ENCODE results near the gene SOWAHD. TPM values are rescaled to one million over a fixed set of nuclear protein-coding genes. Genes with fewer than 3 reads are reported as not detected.
A peak's percentile ranks its signal among the peaks of the same experiment; 100 is the strongest.

Gene SOWAHD
- total RNA-seq (2014; rRNA removed; shearing (Covaris generic)) (0.22 TPM in 1 of 2 replicates, not detected in the other), polyA plus RNA-seq (2016; fragmentation: Nextera tagmentation; extraction: Ambion mirVana) (0.41 TPM in 1 of 2 replicates, not detected in the other)

DNA sequence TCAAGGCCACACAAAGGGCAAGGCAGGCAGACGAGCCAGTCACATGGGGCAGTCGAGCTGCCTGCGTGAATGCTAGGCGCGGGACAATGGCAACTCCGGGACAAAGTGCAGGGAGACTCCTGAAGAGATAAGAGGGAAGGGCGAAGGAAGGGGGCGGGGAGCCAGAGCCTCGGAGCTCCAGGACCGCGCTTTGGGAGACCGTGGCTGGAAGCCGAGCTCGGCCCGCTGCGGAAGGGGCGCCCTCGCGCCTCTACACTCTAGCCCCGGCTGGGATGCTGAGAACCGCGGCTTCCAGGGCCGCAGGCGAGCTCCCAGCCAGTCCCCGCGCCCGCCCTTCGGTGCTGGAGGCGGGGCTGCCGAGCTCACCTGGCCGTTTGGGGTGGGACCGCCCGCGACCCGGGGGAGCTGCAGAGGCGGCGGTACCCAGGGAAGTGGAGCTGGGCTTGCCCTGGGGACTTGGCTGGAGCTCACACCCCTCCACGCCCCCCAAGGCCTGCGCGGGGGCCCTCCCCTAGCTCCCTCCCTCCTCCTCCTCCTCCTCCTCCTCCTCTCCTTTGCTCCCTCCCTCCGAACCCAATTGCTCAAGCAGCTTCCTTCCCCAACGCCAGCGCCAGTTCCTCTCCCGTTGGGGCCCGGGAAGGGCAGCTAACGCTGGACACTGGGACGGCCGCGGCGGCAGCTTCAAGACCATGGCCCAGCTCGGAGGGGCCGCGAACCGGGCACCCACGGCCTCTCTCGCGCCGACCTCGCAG is at the start of gene SOWAHD:
TSS of gene SOWAHD (plus strand) at position 610 of the 752 bp plus-strand sequence. CDS start at position 690, 80 bp downstream.
- Histone ChIP-seq H3K9me3 (ENCODE audit: low read depth) (no peaks in the 10 kb centered on the region), H3K9me2 (ENCODE audit: insufficient read depth) (no peaks in the 10 kb centered on the region), H3F3A (ENCODE audit: insufficient read depth) (0 out of 2 replicates have a peak, but pooled peaks cover 4% of the 10 kb centered on the region), H4K20me1 (ENCODE audit: insufficient read depth) (no peaks in the 10 kb centered on the region), H3K27me3 (replicated peaks; ENCODE audit: insufficient read depth) (no peaks in the 10 kb centered on the region), H3K4me3 (peak within 1 kb of the TSS; percentile 71), H3K79me2 (ENCODE audit: insufficient read depth) (no peaks in the 10 kb centered on the region), H2AFZ (peak within 1 kb of the TSS; percentile 75), H3K9ac (peak within 1 kb of the TSS; percentile 31; the same call in 1 of the 2 replicates), H3K4me2 (ENCODE audit: unreplicated experiment) (peak within 1 kb of the TSS; percentile 61), H3K36me3 (ENCODE audit: low read depth) (no peaks in the 10 kb centered on the region), H3K4me1 (ENCODE audit: insufficient read depth) (peaks cover 7% of the 10 kb centered on the region), H3K27ac (no peak within 1 kb of the TSS)
- in situ Hi-C loops (cut with MboI), result no loop called here
- 0 to 14% methylated on average over 4 to 23 of the region's 59 CpGs for WGBS, 2 experiments (ENCODE audit: low coverage in 1 of 2, low lambda C conversion rate in 2 of 2, missing lambda C conversion rate in 2 of 2)
- no peak for TF ChIP-seq EZH2phosphoT487 (IDR thresholded peaks at IDR 0.05; ENCODE audit: insufficient read depth, low read depth)
- no peak for TF ChIP-seq EZH2 (IDR thresholded peaks at IDR 0.05; ENCODE audit: insufficient read depth, poor library complexity, severe bottlenecking)
- peak; percentile 49 for DNase-seq

GRCh38 chrX:119708936-119709335 is 49.5 kb upstream of the SOWAHD start:
- no peak overlapping the region for H3K27ac ChIP-seq
- TF ChIP-seq EZH2phosphoT487 (IDR thresholded peaks at IDR 0.05; ENCODE audit: insufficient read depth, low read depth) (no peak), EZH2 (IDR thresholded peaks at IDR 0.05; ENCODE audit: insufficient read depth, poor library complexity, severe bottlenecking) (no peak)
- H4K20me1 ChIP-seq (ENCODE audit: insufficient read depth), result no peaks in the 10 kb centered on the region
- H3K4me3 ChIP-seq, result no peak overlapping the region
- 57 to 63% methylated on average over 2 of the region's 2 CpGs for WGBS, 2 experiments (ENCODE audit: low coverage in 1 of 2, low lambda C conversion rate in 2 of 2, missing lambda C conversion rate in 2 of 2)
- H3K9ac ChIP-seq, result no peak overlapping the region
- no peak overlapping the region for H2AFZ ChIP-seq
- no peaks in the 10 kb centered on the region for H3K79me2 ChIP-seq (ENCODE audit: insufficient read depth)
- in situ Hi-C loops (cut with MboI), result no loop called here
- peak; percentile 71 for DNase-seq
- no peaks in the 10 kb centered on the region for H3K36me3 ChIP-seq (ENCODE audit: low read depth)
- H3K9me2 ChIP-seq (ENCODE audit: insufficient read depth), result no peaks in the 10 kb centered on the region
- H3K4me1 ChIP-seq (ENCODE audit: insufficient read depth), result peaks cover 4% of the 10 kb centered on the region; the same call in 1 of the 2 replicates
- H3K4me2 ChIP-seq (ENCODE audit: unreplicated experiment), result no peak overlapping the region
- H3F3A ChIP-seq (ENCODE audit: insufficient read depth), result no peaks in the 10 kb centered on the region
- no peaks in the 10 kb centered on the region for H3K27me3 ChIP-seq (replicated peaks; ENCODE audit: insufficient read depth)
- no peaks in the 10 kb centered on the region for H3K9me3 ChIP-seq (ENCODE audit: low read depth)

DNA sequence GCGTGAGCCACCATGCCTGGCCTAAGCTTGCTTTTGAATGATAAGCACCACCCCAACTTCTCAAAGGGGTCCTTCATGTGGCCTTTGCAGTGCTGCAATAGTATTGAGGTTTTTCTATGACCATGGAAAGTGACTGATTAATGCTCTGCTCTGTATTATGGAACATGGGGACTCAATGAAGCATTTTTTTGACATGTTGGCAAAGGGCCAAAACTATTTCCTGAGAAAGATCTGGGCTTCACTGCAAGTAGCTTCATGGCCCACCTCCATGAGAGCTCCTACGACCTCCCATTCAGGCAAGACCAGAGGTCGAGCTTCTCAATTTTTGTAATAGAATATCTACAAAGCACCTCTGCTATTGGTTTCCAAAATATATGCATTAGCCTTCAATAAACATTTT is 48.8 kb upstream of the SOWAHD start:
- Histone ChIP-seq H4K20me1 (ENCODE audit: insufficient read depth) (no peaks in the 10 kb centered on the region), H3F3A (ENCODE audit: insufficient read depth) (no peaks in the 10 kb centered on the region), H3K79me2 (ENCODE audit: insufficient read depth) (no peaks in the 10 kb centered on the region), H3K9me2 (ENCODE audit: insufficient read depth) (no peaks in the 10 kb centered on the region), H3K27me3 (replicated peaks; ENCODE audit: insufficient read depth) (no peaks in the 10 kb centered on the region), H3K4me3 (no peak overlapping the region), H2AFZ (no peak overlapping the region), H3K27ac (no peak overlapping the region), H3K9me3 (ENCODE audit: low read depth) (no peaks in the 10 kb centered on the region), H3K36me3 (ENCODE audit: low read depth) (no peaks in the 10 kb centered on the region), H3K4me2 (ENCODE audit: unreplicated experiment) (no peak overlapping the region), H3K4me1 (ENCODE audit: insufficient read depth) (peaks cover 4% of the 10 kb centered on the region; the same call in 1 of the 2 replicates), H3K9ac (no peak overlapping the region)
- in situ Hi-C loops (cut with MboI), result no loop called here
- 69 to 79% methylated on average over 3 of the region's 3 CpGs for WGBS, 2 experiments (ENCODE audit: low coverage in 1 of 2, low lambda C conversion rate in 2 of 2, missing lambda C conversion rate in 2 of 2)
- no peak for TF ChIP-seq EZH2phosphoT487 (IDR thresholded peaks at IDR 0.05; ENCODE audit: insufficient read depth, low read depth)
- TF ChIP-seq EZH2 (IDR thresholded peaks at IDR 0.05; ENCODE audit: insufficient read depth, poor library complexity, severe bottlenecking), result no peak
- no peak for DNase-seq

- no peaks in the 10 kb centered on the region for H4K20me1 ChIP-seq (ENCODE audit: insufficient read depth)
- H3K27me3 ChIP-seq (replicated peaks; ENCODE audit: insufficient read depth), result no peaks in the 10 kb centered on the region
- in situ Hi-C loops (cut with MboI), result no loop called here
- H3K36me3 ChIP-seq (ENCODE audit: low read depth), result no peaks in the 10 kb centered on the region
- H3K4me2 ChIP-seq (ENCODE audit: unreplicated experiment), result no peak overlapping the region
- no peak for DNase-seq
- no peaks in the 10 kb centered on the region for H3K9me2 ChIP-seq (ENCODE audit: insufficient read depth)
- no peaks in the 10 kb centered on the region for H3K4me1 ChIP-seq (ENCODE audit: insufficient read depth)
- no peak overlapping the region for H3K4me3 ChIP-seq
- TF ChIP-seq EZH2phosphoT487 (IDR thresholded peaks at IDR 0.05; ENCODE audit: insufficient read depth, low read depth), result no peak
- TF ChIP-seq EZH2 (IDR thresholded peaks at IDR 0.05; ENCODE audit: insufficient read depth, poor library complexity, severe bottlenecking), result no peak
- no peak overlapping the region for H2AFZ ChIP-seq
- H3K9ac ChIP-seq, result no peak overlapping the region
- H3K27ac ChIP-seq, result no peak overlapping the region
- H3K9me3 ChIP-seq (ENCODE audit: low read depth), result no peaks in the 10 kb centered on the region
- no peaks in the 10 kb centered on the region for H3F3A ChIP-seq (ENCODE audit: insufficient read depth)
- H3K79me2 ChIP-seq (ENCODE audit: insufficient read depth), result no peaks in the 10 kb centered on the region
- WGBS, 2 experiments (ENCODE audit: low coverage in 1 of 2, low lambda C conversion rate in 2 of 2, missing lambda C conversion rate in 2 of 2), result 83 to 85% methylated on average over 1 to 2 of the region's 6 CpGs
These were observed 36.9 kb upstream of the SOWAHD start for GRCh38 chrX:119721487-119721886.

All from GM23248 (cell line).